Gastroesophageal sphincter (tissue), 4 donors: ENCODE measurements around the gene MXRA7. TPM values are rescaled to one million over a fixed set of nuclear protein-coding genes. Genes with fewer than 3 reads are reported as not detected.

Source experiments
- ATAC-seq: fragments of 150-250 bp; one replicate; pipeline ENCODE4 v1.9.1; 2016; ENCODE audit warnings: mild to moderate bottlenecking, moderate library complexity
- H3K27ac ChIP-seq, 4 donors: fragments of 200-600 bp; sonication (generic) in 3 of 4; 1 replicate in 3 of 4; 2 replicates in 1 of 4; pipeline ENCODE4 v1.5.1; 2016 to 2019
- H3K27me3 ChIP-seq: fragments of 200-600 bp; sonication (generic); one replicate; pipeline ENCODE4 v1.5.1; 2019
- H3K36me3 ChIP-seq, 2 donors: fragments of 200-600 bp; sonication (generic); one replicate each; pipeline ENCODE4 v1.5.1; 2019; ENCODE audit warnings: control low read depth in 1 of 2
- H3K4me1 ChIP-seq, 3 donors: fragments of 200-600 bp; sonication (generic); 1 replicate in 2 of 3; 2 replicates in 1 of 3; pipeline ENCODE4 v1.5.1; 2016 to 2019; ENCODE audit warnings: control low read depth in 2 of 3
- H3K4me3 ChIP-seq, 2 donors: fragments of 200-600 bp; sonication (generic); one replicate each; pipeline ENCODE4 v1.5.1; 2019; ENCODE audit warnings: mild to moderate bottlenecking in 1 of 2, moderate library complexity in 1 of 2
- H3K9me3 ChIP-seq, 3 donors: fragments of 200-600 bp; sonication (generic); one replicate each; pipeline ENCODE4 v1.5.1; 2017 to 2019; ENCODE audit warnings: control low read depth in 2 of 3
- EP300 ChIP-seq: sonication (generic); formaldehyde crosslinking; IDR thresholded peaks from one replicate; pipeline ENCODE4 v1.6.1; 2017; ENCODE audit warnings: antibody characterized with exemption, mild to moderate bottlenecking
- POLR2A ChIP-seq, 2 donors: fragments of 450-650 bp; IDR thresholded peaks; one replicate each; pipeline ENCODE4 v1.6.1; 2017; ENCODE audit warnings: antibody characterized with exemption in 2 of 2, mild to moderate bottlenecking in 2 of 2, moderate library complexity in 1 of 2
- POLR2AphosphoS5 ChIP-seq: sonication (generic); formaldehyde crosslinking; IDR thresholded peaks from one replicate; pipeline ENCODE4 v1.6.1; 2017; ENCODE audit warnings: antibody characterized with exemption
- whole genome bisulfite sequencing, 2 donors: methylation state at CpG; one replicate each; pipeline ENCODE4 v1.1.5; 2018; ENCODE audit warnings: low coverage in 1 of 2; 5-methylcytosine and 5-hydroxymethylcytosine counted together
- total RNA-seq, 4 donors: library from RNA; depleted of rRNA; stranded (reverse); fragments of >200 nt; gene quantifications; one replicate each; pipeline ENCODE4 v1.1.0, GENCODE V29; 2016
- TF ChIP-seq, protein P1 (sequence below), 4 experiments: fragments of 200-600 bp in 2 of 4; fragments of 450-650 bp in 2 of 4; sonication (generic) in 1 of 4; IDR thresholded peaks; one replicate each; pipeline ENCODE4 v1.5.1; 2017 to 2019; ENCODE audit warnings: antibody characterized with exemption in 4 of 4, mild to moderate bottlenecking in 2 of 4, moderate library complexity in 2 of 4

The MXRA7 gene
- total RNA-seq, 4 donors from 2014 or later: 333 to 451 (median 412) TPM

DNA sequence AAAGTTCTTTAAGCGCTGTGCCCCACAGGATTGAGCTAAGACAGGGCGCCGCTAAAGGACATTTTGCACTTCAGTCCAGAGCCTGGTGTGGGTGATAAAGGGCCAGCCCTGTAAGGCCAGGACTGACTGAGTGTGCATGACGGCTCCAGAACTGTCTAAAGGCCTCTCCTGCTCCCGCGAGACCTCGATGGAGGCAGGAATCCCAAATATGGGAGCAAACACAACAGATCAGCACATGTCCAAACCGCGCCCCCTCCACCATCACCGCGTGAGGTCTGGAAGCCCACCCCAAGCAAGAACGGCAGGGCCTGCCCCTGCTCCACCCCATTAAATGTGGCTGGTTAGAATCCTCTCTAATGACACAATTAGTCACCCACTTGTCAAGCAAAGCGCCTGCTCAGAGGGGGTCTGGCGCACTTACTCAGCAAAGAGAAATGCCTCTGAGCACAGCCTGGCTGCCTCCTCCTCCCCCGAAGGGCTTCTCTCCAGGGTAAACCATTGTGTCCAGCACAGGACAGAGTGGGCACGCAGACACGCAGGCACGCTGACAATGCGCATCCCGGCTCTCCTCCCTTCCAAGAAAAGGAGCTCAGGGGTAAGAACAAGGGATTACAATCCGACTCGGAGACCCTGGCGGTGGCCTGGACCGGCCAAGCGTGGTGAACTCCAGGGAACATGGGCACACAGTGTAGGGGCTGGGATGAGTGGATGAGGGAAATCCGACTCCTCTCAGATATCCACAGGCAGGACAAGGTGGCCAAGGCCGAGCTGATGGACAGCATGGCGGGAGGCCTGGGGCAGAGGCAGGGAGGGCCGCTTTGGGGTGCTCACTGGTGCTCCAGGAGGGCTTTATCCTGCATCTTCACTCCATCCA is 1.5 kb downstream of the MXRA7 start:
- 8 to 40% methylated on average over 3 to 9 of the region's 29 CpGs for WGBS, 2 donors
- H3K27ac ChIP-seq: peak overlapping the region; percentile 95 to 98 (median 96)
- peak; percentile 87 for ATAC-seq
- no peaks in the 10 kb centered on the region for H3K27me3 ChIP-seq
- TF ChIP-seq POLR2AphosphoS5: peak; percentile 94
- TF ChIP-seq EP300: no peak
- TF ChIP-seq POLR2A (IDR thresholded peaks at IDR 0.05): peak; percentile 64 to 85
- TF ChIP-seq, protein P1, sequence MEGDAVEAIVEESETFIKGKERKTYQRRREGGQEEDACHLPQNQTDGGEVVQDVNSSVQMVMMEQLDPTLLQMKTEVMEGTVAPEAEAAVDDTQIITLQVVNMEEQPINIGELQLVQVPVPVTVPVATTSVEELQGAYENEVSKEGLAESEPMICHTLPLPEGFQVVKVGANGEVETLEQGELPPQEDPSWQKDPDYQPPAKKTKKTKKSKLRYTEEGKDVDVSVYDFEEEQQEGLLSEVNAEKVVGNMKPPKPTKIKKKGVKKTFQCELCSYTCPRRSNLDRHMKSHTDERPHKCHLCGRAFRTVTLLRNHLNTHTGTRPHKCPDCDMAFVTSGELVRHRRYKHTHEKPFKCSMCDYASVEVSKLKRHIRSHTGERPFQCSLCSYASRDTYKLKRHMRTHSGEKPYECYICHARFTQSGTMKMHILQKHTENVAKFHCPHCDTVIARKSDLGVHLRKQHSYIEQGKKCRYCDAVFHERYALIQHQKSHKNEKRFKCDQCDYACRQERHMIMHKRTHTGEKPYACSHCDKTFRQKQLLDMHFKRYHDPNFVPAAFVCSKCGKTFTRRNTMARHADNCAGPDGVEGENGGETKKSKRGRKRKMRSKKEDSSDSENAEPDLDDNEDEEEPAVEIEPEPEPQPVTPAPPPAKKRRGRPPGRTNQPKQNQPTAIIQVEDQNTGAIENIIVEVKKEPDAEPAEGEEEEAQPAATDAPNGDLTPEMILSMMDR (IDR thresholded peaks at IDR 0.05): peak in 1 of 4 experiments; percentile 8
- H3K4me3 ChIP-seq: peak overlapping the region; percentile 73
- no peaks in the 10 kb centered on the region for H3K9me3 ChIP-seq
- H3K4me1 ChIP-seq: peaks cover 6 to 82% (median 29%) of the 10 kb centered on the region in 3 donors
- peaks cover 0 to 19% of the 10 kb centered on the region in 2 donors for H3K36me3 ChIP-seq

DNA sequence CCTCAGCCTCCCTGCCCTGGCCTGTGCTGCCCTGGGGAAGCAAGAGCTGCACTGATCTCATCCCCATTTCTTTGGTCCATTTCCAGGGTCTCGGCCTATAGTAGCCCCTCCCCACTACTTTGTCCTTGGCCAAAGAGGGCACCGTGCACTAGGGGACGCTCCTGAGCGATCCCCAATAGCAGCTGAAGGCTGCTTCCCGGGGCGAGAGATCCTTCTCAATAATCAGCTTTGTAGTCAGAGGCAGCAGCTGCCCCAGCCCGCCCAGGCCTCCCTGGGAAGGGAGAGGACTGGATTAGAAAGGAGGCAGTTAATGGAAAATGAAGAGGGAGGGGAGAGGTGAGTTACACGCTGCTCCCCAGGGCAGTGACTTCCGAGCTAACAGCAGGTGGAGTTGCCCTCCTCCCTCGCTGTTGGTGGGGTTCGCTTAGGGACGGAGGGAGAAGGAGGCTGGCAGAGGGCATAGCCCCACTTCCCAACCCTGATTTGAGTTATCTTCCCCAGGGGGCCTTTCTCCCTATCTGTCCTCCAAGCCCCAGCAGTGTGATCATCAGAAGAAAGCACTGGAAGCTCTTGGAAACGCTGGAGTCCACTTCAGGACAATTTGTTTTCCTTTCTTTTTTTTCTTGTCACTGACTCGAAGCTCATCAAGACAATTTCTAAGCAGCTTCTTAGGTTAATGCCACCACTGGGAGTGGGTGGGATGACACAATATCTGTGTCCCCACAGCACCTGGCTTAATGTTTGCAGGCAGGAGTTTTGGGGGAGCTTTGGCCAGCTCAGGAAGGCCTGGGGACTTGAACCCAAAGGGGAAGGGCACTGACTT is 2.6 kb downstream of the MXRA7 start:
- ATAC-seq: no peak
- Histone ChIP-seq H3K9me3 (no peaks in the 10 kb centered on the region), H3K27me3 (no peaks in the 10 kb centered on the region), H3K36me3 (peaks cover 0 to 8% of the 10 kb centered on the region in 2 donors), H3K4me1 (peaks cover 6 to 82% (median 32%) of the 10 kb centered on the region in 3 donors), H3K4me3 (peak overlapping the region; percentile 12 to 73), H3K27ac (peak overlapping the region; percentile 95 to 98 (median 96))
- 14 to 20% methylated on average over 5 to 7 of the region's 14 CpGs for WGBS, 2 donors
- TF ChIP-seq, protein P1 (IDR thresholded peaks at IDR 0.05): peak in 3 of 4 experiments; percentile 31 to 62 (median 32)
- no peak for TF ChIP-seq POLR2A (IDR thresholded peaks at IDR 0.05)
- TF ChIP-seq EP300: no peak
- no peak for TF ChIP-seq POLR2AphosphoS5

DNA sequence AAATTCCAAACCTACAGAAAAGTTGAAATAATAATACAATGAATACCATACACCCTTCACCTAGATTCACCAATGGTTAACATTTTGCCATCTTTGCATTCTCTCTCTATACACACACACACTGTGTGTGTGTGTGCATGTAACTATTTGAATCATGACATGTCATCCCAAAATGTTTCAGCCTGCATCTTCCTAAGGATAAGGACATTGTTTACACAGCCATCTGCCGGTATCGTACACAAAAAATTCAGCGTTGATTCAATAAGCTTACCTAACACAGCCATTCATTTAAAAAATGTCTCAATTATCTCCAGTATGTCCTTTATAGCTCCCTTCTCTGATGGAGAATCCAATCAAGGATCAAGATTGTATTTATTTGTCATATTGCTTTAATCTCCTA is 3.9 kb downstream of the MXRA7 start:
- H3K4me3 ChIP-seq: no peak overlapping the region
- H3K9me3 ChIP-seq: no peaks in the 10 kb centered on the region
- TF ChIP-seq POLR2A (IDR thresholded peaks at IDR 0.05): no peak
- TF ChIP-seq, protein P1 (IDR thresholded peaks at IDR 0.05): no peak
- no peak for TF ChIP-seq POLR2AphosphoS5
- no peak for TF ChIP-seq EP300
- no peaks in the 10 kb centered on the region for H3K36me3 ChIP-seq
- 36 to 46% methylated on average over 3 of the region's 3 CpGs for WGBS, 2 donors
- H3K27me3 ChIP-seq: no peaks in the 10 kb centered on the region
- peaks cover 6 to 87% (median 36%) of the 10 kb centered on the region in 3 donors for H3K4me1 ChIP-seq
- ATAC-seq: no peak
- H3K27ac ChIP-seq: peak overlapping the region in 3 of 4 donors; percentile 18 to 97 (median 95)

DNA sequence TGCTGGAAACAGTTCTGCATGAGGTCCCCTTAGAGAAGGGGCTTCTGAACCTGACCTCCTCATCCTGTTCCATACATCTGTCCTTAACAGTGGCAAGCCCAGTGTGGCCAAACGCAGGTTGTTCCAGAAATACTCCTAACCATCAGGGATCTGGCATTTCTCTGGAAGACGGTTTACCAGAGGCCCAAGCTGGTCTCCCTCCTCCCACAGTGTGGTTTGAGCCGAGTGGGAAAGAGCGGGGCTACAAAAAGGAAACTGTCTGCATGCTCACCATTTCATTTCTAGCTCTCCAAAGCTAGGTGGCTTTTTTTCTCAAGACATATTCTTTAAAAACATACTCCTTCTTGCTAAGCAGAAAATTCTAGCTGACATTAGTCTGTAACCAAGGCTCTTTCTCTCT is 6.0 kb downstream of the MXRA7 start:
- no peak overlapping the region for H3K4me3 ChIP-seq
- H3K9me3 ChIP-seq: no peaks in the 10 kb centered on the region
- no peak for ATAC-seq
- TF ChIP-seq EP300 (no peak), POLR2AphosphoS5 (no peak), POLR2A (IDR thresholded peaks at IDR 0.05) (no peak)
- TF ChIP-seq, protein P1 (IDR thresholded peaks at IDR 0.05): no peak
- WGBS, 2 donors: 42 to 60% methylated on average over 1 to 4 of the region's 4 CpGs
- H3K4me1 ChIP-seq: peaks cover 3 to 97% (median 48%) of the 10 kb centered on the region in 3 donors
- no peaks in the 10 kb centered on the region for H3K27me3 ChIP-seq
- H3K27ac ChIP-seq: peak overlapping the region in 3 of 4 donors; percentile 61 to 97 (median 95)
- H3K36me3 ChIP-seq: no peaks in the 10 kb centered on the region
